ENCODE results near the gene MAD1L1.
"Not testable (repeated sequence)": the region's sequence is repeated elsewhere in the genome, so short reads cannot be mapped to it uniquely, and the experiment has no call there.

MAD1L1 gene

GRCh38 chr7:2270495-2270894 is 37.8 kb upstream of the MAD1L1 start:
- Histone ChIP-seq H3K9ac (ENCODE audit: low read length) (no peak overlapping the region), H3K4me1 (ENCODE audit: control insufficient read depth, insufficient read depth, low read length) (no peaks in the 10 kb centered on the region), H3K4me3 (ENCODE audit: low read length) (no peak overlapping the region), H3K27me3 (ENCODE audit: control insufficient read depth, insufficient read depth, low read length) (no peaks in the 10 kb centered on the region), H3K27ac (ENCODE audit: low read depth, low read length) (no peak overlapping the region), H3K36me3 (ENCODE audit: control insufficient read depth, insufficient read depth, low read length) (peaks cover 9% of the 10 kb centered on the region)

- Histone ChIP-seq H3K9ac (ENCODE audit: low read length) (no peak overlapping the region), H3K27me3 (ENCODE audit: control insufficient read depth, insufficient read depth, low read length) (no peaks in the 10 kb centered on the region), H3K4me3 (ENCODE audit: low read length) (no peak overlapping the region), H3K36me3 (ENCODE audit: control insufficient read depth, insufficient read depth, low read length) (peaks cover 8% of the 10 kb centered on the region), H3K27ac (ENCODE audit: low read depth, low read length) (no peak overlapping the region), H3K4me1 (ENCODE audit: control insufficient read depth, insufficient read depth, low read length) (no peaks in the 10 kb centered on the region)
Measured at GRCh38 chr7:2269991-2270460, 37.3 kb upstream of the MAD1L1 start.

GRCh38 chr7:2269089-2269990 is 36.6 kb upstream of the MAD1L1 start:
- not testable (repeated sequence) for H3K4me1 ChIP-seq (ENCODE audit: control insufficient read depth, insufficient read depth, low read length); H3K9ac ChIP-seq (ENCODE audit: low read length); H3K36me3 ChIP-seq (ENCODE audit: control insufficient read depth, insufficient read depth, low read length); H3K27me3 ChIP-seq (ENCODE audit: control insufficient read depth, insufficient read depth, low read length); H3K27ac ChIP-seq (ENCODE audit: low read depth, low read length); H3K4me3 ChIP-seq (ENCODE audit: low read length)

- Histone ChIP-seq H3K27ac (ENCODE audit: low read depth, low read length) (no peak overlapping the region), H3K9ac (ENCODE audit: low read length) (no peak overlapping the region), H3K4me3 (ENCODE audit: low read length) (no peak overlapping the region), H3K36me3 (ENCODE audit: control insufficient read depth, insufficient read depth, low read length) (peaks cover 7% of the 10 kb centered on the region), H3K4me1 (ENCODE audit: control insufficient read depth, insufficient read depth, low read length) (no peaks in the 10 kb centered on the region), H3K27me3 (ENCODE audit: control insufficient read depth, insufficient read depth, low read length) (no peaks in the 10 kb centered on the region)
Measured at GRCh38 chr7:2266911-2267310, 34.2 kb upstream of the MAD1L1 start.

- no peaks in the 10 kb centered on the region for H3K4me1 ChIP-seq (ENCODE audit: control insufficient read depth, insufficient read depth, low read length)
- H3K9ac ChIP-seq (ENCODE audit: low read length): no peak overlapping the region
- peaks cover 3% of the 10 kb centered on the region for H3K36me3 ChIP-seq (ENCODE audit: control insufficient read depth, insufficient read depth, low read length)
- no peak overlapping the region for H3K27ac ChIP-seq (ENCODE audit: low read depth, low read length)
- H3K27me3 ChIP-seq (ENCODE audit: control insufficient read depth, insufficient read depth, low read length): no peaks in the 10 kb centered on the region
- no peak overlapping the region for H3K4me3 ChIP-seq (ENCODE audit: low read length)
Measured at GRCh38 chr7:2264158-2264557, 31.4 kb upstream of the MAD1L1 start.

- Histone ChIP-seq H3K4me1 (ENCODE audit: control insufficient read depth, insufficient read depth, low read length) (no peaks in the 10 kb centered on the region), H3K27ac (ENCODE audit: low read depth, low read length) (no peak overlapping the region), H3K27me3 (ENCODE audit: control insufficient read depth, insufficient read depth, low read length) (no peaks in the 10 kb centered on the region), H3K36me3 (ENCODE audit: control insufficient read depth, insufficient read depth, low read length) (peaks cover 3% of the 10 kb centered on the region), H3K4me3 (ENCODE audit: low read length) (no peak overlapping the region), H3K9ac (ENCODE audit: low read length) (no peak overlapping the region)
Measured at GRCh38 chr7:2263176-2263575, 30.4 kb upstream of the MAD1L1 start.

GRCh38 chr7:2261611-2262010 is 28.9 kb upstream of the MAD1L1 start:
- no peaks in the 10 kb centered on the region for H3K4me1 ChIP-seq (ENCODE audit: control insufficient read depth, insufficient read depth, low read length)
- no peaks in the 10 kb centered on the region for H3K27me3 ChIP-seq (ENCODE audit: control insufficient read depth, insufficient read depth, low read length)
- H3K9ac ChIP-seq (ENCODE audit: low read length): no peak overlapping the region
- H3K4me3 ChIP-seq (ENCODE audit: low read length): no peak overlapping the region
- H3K36me3 ChIP-seq (ENCODE audit: control insufficient read depth, insufficient read depth, low read length): peaks cover 3% of the 10 kb centered on the region
- no peak overlapping the region for H3K27ac ChIP-seq (ENCODE audit: low read depth, low read length)

GRCh38 chr7:2260820-2261219 is 28.1 kb upstream of the MAD1L1 start:
- Histone ChIP-seq H3K27ac (ENCODE audit: low read depth, low read length) (no peak overlapping the region), H3K27me3 (ENCODE audit: control insufficient read depth, insufficient read depth, low read length) (no peaks in the 10 kb centered on the region), H3K4me3 (ENCODE audit: low read length) (no peak overlapping the region), H3K36me3 (ENCODE audit: control insufficient read depth, insufficient read depth, low read length) (peaks cover 3% of the 10 kb centered on the region), H3K9ac (ENCODE audit: low read length) (no peak overlapping the region), H3K4me1 (ENCODE audit: control insufficient read depth, insufficient read depth, low read length) (no peaks in the 10 kb centered on the region)

- Histone ChIP-seq H3K4me3 (ENCODE audit: low read length) (no peak overlapping the region), H3K4me1 (ENCODE audit: control insufficient read depth, insufficient read depth, low read length) (no peaks in the 10 kb centered on the region), H3K27me3 (ENCODE audit: control insufficient read depth, insufficient read depth, low read length) (no peaks in the 10 kb centered on the region), H3K36me3 (ENCODE audit: control insufficient read depth, insufficient read depth, low read length) (peaks cover 12% of the 10 kb centered on the region), H3K27ac (ENCODE audit: low read depth, low read length) (no peak overlapping the region), H3K9ac (ENCODE audit: low read length) (no peak overlapping the region)
Measured at GRCh38 chr7:2259480-2259879, 26.7 kb upstream of the MAD1L1 start.

GRCh38 chr7:2258661-2259365 is 26.1 kb upstream of the MAD1L1 start:
- no peaks in the 10 kb centered on the region for H3K27me3 ChIP-seq (ENCODE audit: control insufficient read depth, insufficient read depth, low read length)
- H3K9ac ChIP-seq (ENCODE audit: low read length): no peak overlapping the region
- H3K4me3 ChIP-seq (ENCODE audit: low read length): no peak overlapping the region
- peaks cover 10% of the 10 kb centered on the region for H3K36me3 ChIP-seq (ENCODE audit: control insufficient read depth, insufficient read depth, low read length)
- no peaks in the 10 kb centered on the region for H3K4me1 ChIP-seq (ENCODE audit: control insufficient read depth, insufficient read depth, low read length)
- H3K27ac ChIP-seq (ENCODE audit: low read depth, low read length): no peak overlapping the region

GRCh38 chr7:2257651-2258050 is 24.9 kb upstream of the MAD1L1 start:
- Histone ChIP-seq H3K27ac (ENCODE audit: low read depth, low read length) (no peak overlapping the region), H3K4me1 (ENCODE audit: control insufficient read depth, insufficient read depth, low read length) (no peaks in the 10 kb centered on the region), H3K9ac (ENCODE audit: low read length) (no peak overlapping the region), H3K27me3 (ENCODE audit: control insufficient read depth, insufficient read depth, low read length) (no peaks in the 10 kb centered on the region), H3K4me3 (ENCODE audit: low read length) (no peak overlapping the region), H3K36me3 (ENCODE audit: control insufficient read depth, insufficient read depth, low read length) (peaks cover 15% of the 10 kb centered on the region)

GRCh38 chr7:2257046-2257551 is 24.4 kb upstream of the MAD1L1 start:
- Histone ChIP-seq H3K27ac (ENCODE audit: low read depth, low read length) (no peak overlapping the region), H3K36me3 (ENCODE audit: control insufficient read depth, insufficient read depth, low read length) (peaks cover 15% of the 10 kb centered on the region), H3K27me3 (ENCODE audit: control insufficient read depth, insufficient read depth, low read length) (no peaks in the 10 kb centered on the region), H3K4me3 (ENCODE audit: low read length) (no peak overlapping the region), H3K4me1 (ENCODE audit: control insufficient read depth, insufficient read depth, low read length) (no peaks in the 10 kb centered on the region), H3K9ac (ENCODE audit: low read length) (no peak overlapping the region)

Data from rectal smooth muscle tissue (tissue), 1 donor.